ENCODE data around the gene ZCCHC2.
A peak's percentile ranks its signal among the peaks of the same experiment; 100 is the strongest.

Gene ZCCHC2

DNA sequence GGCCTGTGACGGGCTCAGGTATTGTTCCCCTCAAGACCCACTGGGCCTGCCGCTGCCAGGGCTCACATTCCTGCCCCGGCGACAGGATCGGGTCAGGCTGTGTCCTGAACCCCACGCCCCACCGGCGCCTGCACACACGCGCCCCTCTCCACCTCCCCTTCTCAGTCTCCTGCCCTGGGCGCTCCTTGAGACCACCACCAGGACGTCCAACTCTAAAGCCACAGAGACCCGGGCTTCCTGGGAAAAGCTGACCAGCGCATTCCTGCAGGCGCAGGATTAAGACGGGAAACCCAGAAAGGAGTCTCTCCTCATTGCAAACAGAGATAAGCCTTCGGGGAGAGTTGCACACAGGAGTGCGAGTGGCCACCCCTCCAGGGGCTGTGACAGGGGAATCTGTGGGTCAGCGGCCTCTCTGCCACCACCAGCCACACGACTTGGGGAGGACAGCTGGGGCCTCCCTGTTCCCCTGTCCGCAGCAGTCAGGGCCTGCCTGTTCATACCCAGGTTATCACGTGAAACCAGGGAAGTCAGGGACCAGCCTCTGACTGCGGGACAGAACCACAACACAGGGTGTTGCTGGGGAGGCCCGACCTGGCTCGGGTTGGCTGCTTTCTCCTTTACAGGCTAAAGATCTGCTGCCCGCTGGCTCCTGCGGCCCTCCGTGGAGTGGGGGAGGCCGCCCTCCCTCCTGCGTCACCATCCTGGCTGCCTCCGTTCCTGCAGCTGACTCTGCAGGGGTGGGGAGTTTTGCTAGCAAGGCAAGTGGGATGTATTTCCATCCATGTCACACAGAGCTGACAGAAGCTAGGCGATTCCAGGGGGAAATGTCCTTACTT, 88.8 kb downstream of the ZCCHC2 start:
- DNase-seq = no peak

DNA sequence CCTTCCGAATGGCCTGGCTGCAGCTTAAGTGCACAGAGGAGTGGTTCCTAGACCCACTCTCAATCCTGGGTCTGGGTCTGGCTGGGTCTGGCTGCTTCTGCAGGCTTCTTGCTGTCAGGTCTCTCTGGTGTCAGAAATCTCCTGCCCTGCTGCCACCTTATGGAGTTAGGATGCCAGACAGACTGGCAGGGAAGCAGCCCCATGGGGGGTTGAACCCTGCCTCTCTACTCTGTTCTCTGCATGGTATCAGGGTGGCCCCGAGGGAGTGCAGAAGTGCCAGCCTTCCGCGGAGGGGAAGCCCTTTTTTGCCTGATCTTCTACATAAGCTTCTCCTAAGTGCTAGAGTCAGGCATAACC, 89.4 kb downstream of the ZCCHC2 start:
- DNase-seq = no peak

DNA sequence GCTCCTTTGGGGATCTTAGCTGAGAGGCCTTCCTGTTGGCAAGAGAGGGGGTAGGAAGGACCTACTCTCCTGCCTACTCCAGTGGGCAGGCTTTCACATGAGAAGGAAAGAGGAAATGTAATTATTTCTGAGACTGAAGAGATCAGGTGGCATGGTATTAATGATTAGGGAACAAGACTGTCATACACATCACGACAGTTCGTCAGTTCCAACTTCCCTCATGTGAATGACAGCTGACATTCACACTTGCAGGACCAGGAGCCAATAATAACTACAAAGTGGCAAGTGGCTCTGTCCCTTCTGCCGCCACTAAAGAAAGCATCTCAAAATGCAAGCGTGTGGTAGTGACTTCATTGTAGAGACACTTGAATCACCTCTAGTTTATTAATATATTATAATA, 90.0 kb downstream of the ZCCHC2 start:
- no peak for DNase-seq

DNA sequence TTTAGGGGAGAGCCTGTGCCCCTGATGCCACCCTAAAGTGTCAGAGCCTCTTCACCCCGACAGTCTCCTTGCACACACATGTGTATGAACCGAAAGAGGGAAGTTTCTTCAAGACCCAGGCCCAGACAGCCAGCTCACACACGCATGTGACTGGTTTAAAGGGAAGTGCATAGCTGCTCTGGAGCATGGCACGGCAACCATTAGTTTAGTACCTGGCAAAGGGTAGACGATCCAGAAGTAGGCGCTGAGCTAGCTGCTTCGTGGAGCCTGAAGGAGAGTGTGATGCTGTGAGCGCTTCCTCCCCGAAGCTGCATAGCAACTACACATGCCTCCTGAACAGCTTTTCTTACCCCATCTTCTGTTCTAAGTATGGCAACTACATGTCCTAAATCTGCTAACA, 91.7 kb downstream of the ZCCHC2 start:
- DNase-seq = no peak

DNA sequence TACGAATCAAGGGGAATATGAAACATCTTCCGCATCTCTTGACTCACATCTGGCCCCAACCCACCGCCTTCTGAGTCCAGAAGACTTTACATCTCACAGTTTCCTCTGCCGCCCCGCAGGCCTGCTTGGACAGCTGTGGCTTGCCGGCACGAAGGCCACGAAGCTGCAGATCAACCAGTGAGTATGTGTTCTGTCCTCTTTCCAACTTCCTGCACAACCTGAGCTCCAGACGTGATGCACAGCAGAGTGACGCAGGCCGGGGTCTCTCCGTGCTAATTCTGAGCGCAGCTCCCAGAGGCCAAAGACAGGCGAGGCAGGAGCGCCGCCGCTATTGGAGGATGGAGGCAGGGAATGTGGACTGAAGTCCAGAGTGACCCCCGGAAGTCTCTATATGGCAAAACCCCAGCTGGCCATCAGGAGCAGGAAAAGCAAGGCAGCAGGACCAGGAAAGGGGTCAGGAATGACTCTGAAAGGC, 93.5 kb downstream of the ZCCHC2 start:
- peak; percentile 19 for DNase-seq

DNA sequence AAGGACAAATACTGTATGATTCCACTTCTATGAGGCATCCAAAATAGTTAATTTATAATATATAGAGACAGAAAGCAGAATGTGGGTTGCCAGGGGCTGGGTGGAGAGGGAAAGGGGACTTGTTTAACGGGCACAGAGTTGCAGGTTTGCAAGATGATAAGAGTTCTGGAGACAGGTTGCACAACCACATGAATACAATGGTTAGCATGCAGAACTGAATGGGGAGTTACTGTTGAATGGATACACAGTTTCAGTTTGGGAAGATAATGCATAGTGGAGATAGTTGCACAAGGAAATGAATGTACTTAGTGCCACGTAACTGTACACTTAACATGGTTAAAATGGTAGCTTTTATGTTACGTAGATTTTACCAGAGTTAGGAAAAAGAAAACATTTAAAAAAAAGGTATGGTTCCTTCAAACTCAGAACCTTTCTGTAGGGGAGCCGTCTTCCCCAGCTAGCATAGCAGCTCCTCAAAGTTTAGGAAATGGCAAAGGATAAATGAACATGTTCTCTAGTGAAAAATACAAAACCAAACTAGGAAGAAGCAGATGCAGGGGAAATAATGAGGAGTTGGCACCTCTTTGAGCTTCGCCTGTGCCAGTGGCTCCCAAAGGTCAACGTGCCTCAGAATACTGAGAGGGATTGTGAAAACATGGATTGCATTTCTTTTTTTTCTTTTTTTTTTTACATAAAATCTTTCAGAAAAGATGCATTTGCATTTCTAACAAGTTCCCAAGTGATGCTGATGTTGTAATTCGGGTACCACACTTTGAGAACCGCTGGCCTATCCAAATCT, 95.2 kb downstream of the ZCCHC2 start:
- no peak for DNase-seq

DNA sequence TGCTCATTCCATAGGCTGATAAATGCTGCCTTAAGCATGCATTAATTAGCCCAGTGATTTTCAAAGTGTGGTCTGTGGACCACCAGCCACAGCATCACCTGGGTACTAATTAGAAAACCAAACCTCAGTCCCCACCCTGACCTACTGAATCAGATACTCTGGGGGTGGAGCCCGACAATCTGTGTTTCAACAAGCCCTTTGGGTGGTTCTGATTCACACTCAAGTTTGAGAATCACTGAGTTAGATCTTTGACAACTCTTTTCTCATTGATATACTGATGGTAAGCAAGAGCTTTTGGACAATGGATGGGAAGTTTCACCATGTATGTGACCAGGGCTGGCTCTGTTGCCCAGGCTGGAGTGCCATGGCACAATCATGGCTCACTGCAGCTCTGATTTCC, 95.9 kb downstream of the ZCCHC2 start:
- DNase-seq = no peak

DNA sequence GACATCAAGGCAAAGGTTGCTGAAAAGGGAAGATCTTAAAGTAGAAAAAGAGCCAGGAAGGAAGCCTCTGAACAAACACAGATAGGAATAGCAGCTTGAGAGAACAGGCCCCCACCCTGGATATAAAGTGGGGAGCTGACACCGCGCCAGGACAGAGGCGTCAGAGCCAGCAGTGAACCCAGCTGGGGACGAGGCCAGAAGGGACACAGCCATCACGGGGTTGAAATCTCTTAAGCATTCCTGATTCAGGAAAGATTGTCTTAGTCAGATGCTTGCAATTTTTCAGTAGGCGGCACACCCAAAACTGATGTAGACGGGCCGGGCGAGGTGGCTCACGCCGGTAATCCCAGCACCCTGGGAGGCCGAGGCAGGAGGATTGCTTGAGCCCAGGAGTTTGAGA, 98.7 kb downstream of the ZCCHC2 start:
- DNase-seq = no peak

DNA sequence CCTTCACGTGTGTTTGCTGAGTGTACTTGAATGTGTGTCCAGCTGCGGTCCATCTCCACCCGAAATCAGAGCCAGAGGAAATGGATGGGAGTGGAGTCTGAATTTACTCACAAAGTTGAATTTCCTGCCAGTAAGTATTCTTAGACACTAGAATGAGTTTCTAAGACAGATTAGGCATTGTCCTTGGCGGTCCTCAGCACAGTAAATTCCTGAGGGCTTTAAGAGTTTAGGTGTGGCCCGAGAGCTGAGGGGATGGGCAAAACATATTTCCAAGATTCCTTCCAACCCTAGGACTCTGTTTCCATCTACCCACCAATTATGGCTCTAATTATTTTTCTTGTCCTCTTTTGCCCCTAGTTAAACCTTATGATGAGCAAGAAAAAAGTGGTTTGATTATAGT, 102.2 kb downstream of the ZCCHC2 start:
- no peak for DNase-seq

Measured in HCEC 1CT (cell line).